OCI-LY1 (cell line): ENCODE measurements around the gene UAP1.
"Not testable (repeated sequence)": the region's sequence is repeated elsewhere in the genome, so short reads cannot be mapped to it uniquely, and the experiment has no call there.

Source experiments
- H2AFZ ChIP-seq: fragments of 200-600 bp; sonication (generic), shearing (Covaris generic); 2 replicates; pipeline ENCODE4 v1.6.0; 2014; ENCODE audit warnings: antibody characterized with exemption, mild to moderate bottlenecking, low read length
- H3F3A ChIP-seq: fragments of 200-600 bp; sonication (generic), shearing (Covaris generic); 2 replicates; pipeline ENCODE4 v1.6.0; 2014; ENCODE audit warnings: mild to moderate bottlenecking, antibody characterized with exemption, low read length, moderate library complexity; ENCODE audit not compliant: insufficient read depth
- H3K27ac ChIP-seq: fragments of 200-600 bp; sonication (generic); 2 replicates; pipeline ENCODE4 v1.5.1; 2014; ENCODE audit warnings: low read length, mixed run types, mild to moderate bottlenecking, low read depth; ENCODE audit not compliant: poor library complexity, severe bottlenecking
- H3K27me3 ChIP-seq: fragments of 200-600 bp; sonication (generic); 2 replicates; pipeline ENCODE4 v1.6.0; 2014; ENCODE audit warnings: antibody characterized with exemption, mild to moderate bottlenecking, low read length, moderate library complexity; ENCODE audit not compliant: insufficient read depth
- H3K36me3 ChIP-seq: fragments of 200-600 bp; sonication (generic); 2 replicates; pipeline ENCODE4 v1.6.1; 2014; ENCODE audit warnings: mild to moderate bottlenecking, antibody characterized with exemption, low read length, moderate library complexity, mixed read lengths; ENCODE audit not compliant: insufficient read depth
- H3K4me1 ChIP-seq: fragments of 200-600 bp; sonication (generic); 2 replicates; pipeline ENCODE4 v1.5.1; 2014; ENCODE audit warnings: mild to moderate bottlenecking, low read length, moderate library complexity; ENCODE audit not compliant: insufficient read depth, severe bottlenecking
- H3K4me2 ChIP-seq: fragments of 200-600 bp; sonication (generic), shearing (Covaris generic); 2 replicates; pipeline ENCODE4 v1.6.1; 2014; ENCODE audit warnings: low read length
- H3K4me3 ChIP-seq: fragments of 200-600 bp; sonication (generic); 2 replicates; pipeline ENCODE4 v1.5.1; 2014; ENCODE audit warnings: low read length, low read depth, mild to moderate bottlenecking, mixed read lengths; ENCODE audit not compliant: poor library complexity, severe bottlenecking
- H3K79me2 ChIP-seq: fragments of 200-600 bp; shearing (Covaris generic); 2 replicates; pipeline ENCODE4 v1.6.1; 2016; ENCODE audit warnings: mixed run types, low read length, mixed read lengths; ENCODE audit not compliant: insufficient read depth
- H3K9ac ChIP-seq: fragments of 200-600 bp; sonication (generic), shearing (Covaris generic); 2 replicates; pipeline ENCODE4 v1.6.1; 2014; ENCODE audit warnings: mild to moderate bottlenecking, low read length, mixed read lengths
- H3K9me2 ChIP-seq: fragments of 200-600 bp; sonication (generic), shearing (Covaris generic); 2 replicates; pipeline ENCODE4 v1.6.1; 2014; ENCODE audit warnings: low read depth, mild to moderate bottlenecking, low read length, mixed read lengths
- H3K9me3 ChIP-seq: fragments of 200-600 bp; shearing (Covaris generic); 2 replicates; pipeline ENCODE4 v1.6.1; 2014; ENCODE audit warnings: low read length, mixed read lengths
- H4K20me1 ChIP-seq: fragments of 200-600 bp; sonication (generic), shearing (Covaris generic); 2 replicates; pipeline ENCODE4 v1.6.0; 2016; ENCODE audit warnings: mild to moderate bottlenecking, low read length; ENCODE audit not compliant: insufficient read depth
- CTCF ChIP-seq: fragments of 200-600 bp; sonication (generic), shearing (Covaris generic); IDR thresholded peaks from 2 replicates; pipeline ENCODE4 v1.5.1; 2017; ENCODE audit warnings: mild to moderate bottlenecking, antibody characterized with exemption, low read length, moderate library complexity, mixed read lengths
- EZH2 ChIP-seq: fragments of 200-600 bp; sonication (generic), shearing (Covaris generic); IDR thresholded peaks from 2 replicates; pipeline ENCODE4 v1.8.0; 2017; ENCODE audit warnings: borderline replicate concordance, mixed run types, mild to moderate bottlenecking, antibody characterized with exemption, low read length, moderate library complexity, mixed read lengths

Gene UAP1

DNA sequence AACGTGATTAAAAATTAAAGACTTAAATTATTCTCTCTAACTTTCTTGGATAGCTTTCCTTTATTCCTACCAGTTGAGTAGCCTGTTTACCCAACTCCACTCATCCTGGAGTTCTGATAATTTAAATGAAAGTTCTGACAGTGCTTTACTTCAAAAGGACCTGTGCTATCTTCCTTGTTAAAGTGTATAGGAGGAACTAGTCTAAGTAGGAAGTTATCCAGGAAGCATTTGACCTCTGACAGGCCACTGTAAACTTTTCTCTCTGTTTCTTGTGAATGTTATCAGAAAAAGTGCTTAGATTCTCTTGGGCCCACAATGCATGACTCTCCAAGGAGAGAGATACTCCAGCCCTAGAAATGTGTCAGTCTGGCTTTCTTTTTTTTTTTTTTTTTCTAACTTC, 9.2 kb downstream of the UAP1 start:
- H3K36me3 ChIP-seq = peaks cover 29% of the 10 kb centered on the region; the same call in 1 of the 2 replicates
- H3K4me1 ChIP-seq = no peaks in the 10 kb centered on the region
- no peak overlapping the region for H2AFZ ChIP-seq
- H3K79me2 ChIP-seq = no peaks in the 10 kb centered on the region
- H3K9me3 ChIP-seq = no peaks in the 10 kb centered on the region
- H3F3A ChIP-seq = no peaks in the 10 kb centered on the region
- H3K9ac ChIP-seq = no peak overlapping the region
- H3K4me2 ChIP-seq = no peak overlapping the region
- H3K9me2 ChIP-seq = no peaks in the 10 kb centered on the region
- H3K27me3 ChIP-seq = no peaks in the 10 kb centered on the region
- H3K4me3 ChIP-seq = no peak overlapping the region
- no peak overlapping the region for H3K27ac ChIP-seq
- H4K20me1 ChIP-seq = no peaks in the 10 kb centered on the region
- TF ChIP-seq CTCF = no peak
- TF ChIP-seq EZH2 = no peak

- not testable (repeated sequence) for H3K79me2 ChIP-seq, H3K4me3 ChIP-seq, H3K4me1 ChIP-seq, H3K27me3 ChIP-seq, H2AFZ ChIP-seq, H3K4me2 ChIP-seq, H3F3A ChIP-seq, H3K9ac ChIP-seq, H3K9me3 ChIP-seq, H3K9me2 ChIP-seq, H3K27ac ChIP-seq, H4K20me1 ChIP-seq
- peaks cover 29% of the 10 kb centered on the region; the same call in 1 of the 2 replicates for H3K36me3 ChIP-seq
Observed at GRCh38 chr1:162571121-162571520, 9.6 kb downstream of the UAP1 start.

DNA sequence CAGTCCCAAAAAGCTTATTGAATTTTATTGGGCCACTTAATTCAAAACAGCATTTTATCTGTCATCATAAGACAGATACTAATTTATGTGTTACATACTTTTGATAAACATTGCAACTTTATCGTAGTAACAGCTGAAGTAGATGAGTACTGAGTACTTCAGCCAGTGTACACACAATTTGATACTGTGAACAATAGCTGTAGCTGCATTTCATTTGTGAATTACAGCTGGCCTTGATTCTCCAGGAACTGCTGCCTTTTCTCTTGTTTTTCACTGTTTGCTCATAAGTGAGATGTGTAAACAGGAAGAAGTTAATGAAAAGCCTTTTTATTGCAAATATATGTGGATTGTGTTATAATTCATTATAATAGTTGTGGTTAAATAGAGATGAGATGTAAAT, 10.2 kb downstream of the UAP1 start:
- Histone ChIP-seq H3K27ac (no peak overlapping the region), H3K27me3 (no peaks in the 10 kb centered on the region), H3K36me3 (peaks cover 32% of the 10 kb centered on the region; the same call in 1 of the 2 replicates), H3F3A (no peaks in the 10 kb centered on the region), H3K9me2 (no peaks in the 10 kb centered on the region), H4K20me1 (no peaks in the 10 kb centered on the region), H3K4me2 (no peak overlapping the region), H3K4me3 (no peak overlapping the region), H3K4me1 (no peaks in the 10 kb centered on the region), H3K79me2 (no peaks in the 10 kb centered on the region), H2AFZ (no peak overlapping the region), H3K9me3 (no peaks in the 10 kb centered on the region), H3K9ac (no peak overlapping the region)
- TF ChIP-seq EZH2 = no peak

- no peak overlapping the region for H3K9ac ChIP-seq
- no peak overlapping the region for H3K4me2 ChIP-seq
- no peaks in the 10 kb centered on the region for H3K4me1 ChIP-seq
- H3K27me3 ChIP-seq = no peaks in the 10 kb centered on the region
- H3K4me3 ChIP-seq = no peak overlapping the region
- no peaks in the 10 kb centered on the region for H3K9me2 ChIP-seq
- H3K79me2 ChIP-seq = no peaks in the 10 kb centered on the region
- no peaks in the 10 kb centered on the region for H3K9me3 ChIP-seq
- no peak overlapping the region for H2AFZ ChIP-seq
- H4K20me1 ChIP-seq = no peaks in the 10 kb centered on the region
- TF ChIP-seq CTCF = no peak
- TF ChIP-seq EZH2 = no peak
- H3K36me3 ChIP-seq = peaks cover 20% of the 10 kb centered on the region; the same call in 1 of the 2 replicates
- no peak overlapping the region for H3K27ac ChIP-seq
- no peaks in the 10 kb centered on the region for H3F3A ChIP-seq
Observed at GRCh38 chr1:162573136-162573535, 11.6 kb downstream of the UAP1 start.
